GM12801 (cell line): ENCODE data around the gene ARMC9.

Experiments used
- TF ChIP-seq, protein P1 (sequence below): IDR thresholded peaks from one replicate; pipeline ENCODE4 v1.5.1; 2011; ENCODE audit warnings: control low read depth; ENCODE audit not compliant: insufficient read length; ENCODE audit errors: extremely low read depth

The ARMC9 gene

DNA sequence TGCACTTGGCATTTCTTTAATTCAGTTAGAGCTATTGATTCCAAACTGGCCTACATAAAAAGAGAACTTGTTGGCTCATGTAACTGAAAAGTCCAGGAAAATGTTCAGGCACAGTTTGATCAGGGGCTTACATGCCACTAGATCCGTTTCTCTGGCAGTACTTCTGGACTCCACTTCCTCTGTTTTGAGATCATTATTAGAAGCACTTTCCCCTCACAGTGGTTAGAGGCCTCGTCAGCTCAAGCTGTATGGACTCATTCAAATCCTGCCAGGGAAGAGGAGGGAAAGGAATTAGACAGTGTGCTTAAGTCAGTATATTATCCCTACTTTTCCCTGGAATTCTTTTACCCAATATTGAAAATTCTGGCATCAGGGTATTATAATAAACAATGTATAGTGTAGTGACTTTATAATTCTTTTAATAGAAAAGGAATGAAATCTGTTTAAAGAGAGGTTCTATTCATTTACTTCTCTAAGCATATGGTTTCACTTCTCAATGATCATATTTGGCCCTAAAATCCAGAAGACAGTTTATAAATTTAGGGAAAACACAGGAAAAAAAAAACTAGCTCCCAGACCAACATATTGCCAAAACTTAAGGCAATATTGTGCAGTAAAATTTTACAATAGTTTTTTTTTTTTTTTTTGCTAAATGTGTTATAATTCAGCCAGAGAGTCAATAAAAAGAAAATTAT lies 92.0 kb downstream of the ARMC9 start:
- TF ChIP-seq, protein P1, sequence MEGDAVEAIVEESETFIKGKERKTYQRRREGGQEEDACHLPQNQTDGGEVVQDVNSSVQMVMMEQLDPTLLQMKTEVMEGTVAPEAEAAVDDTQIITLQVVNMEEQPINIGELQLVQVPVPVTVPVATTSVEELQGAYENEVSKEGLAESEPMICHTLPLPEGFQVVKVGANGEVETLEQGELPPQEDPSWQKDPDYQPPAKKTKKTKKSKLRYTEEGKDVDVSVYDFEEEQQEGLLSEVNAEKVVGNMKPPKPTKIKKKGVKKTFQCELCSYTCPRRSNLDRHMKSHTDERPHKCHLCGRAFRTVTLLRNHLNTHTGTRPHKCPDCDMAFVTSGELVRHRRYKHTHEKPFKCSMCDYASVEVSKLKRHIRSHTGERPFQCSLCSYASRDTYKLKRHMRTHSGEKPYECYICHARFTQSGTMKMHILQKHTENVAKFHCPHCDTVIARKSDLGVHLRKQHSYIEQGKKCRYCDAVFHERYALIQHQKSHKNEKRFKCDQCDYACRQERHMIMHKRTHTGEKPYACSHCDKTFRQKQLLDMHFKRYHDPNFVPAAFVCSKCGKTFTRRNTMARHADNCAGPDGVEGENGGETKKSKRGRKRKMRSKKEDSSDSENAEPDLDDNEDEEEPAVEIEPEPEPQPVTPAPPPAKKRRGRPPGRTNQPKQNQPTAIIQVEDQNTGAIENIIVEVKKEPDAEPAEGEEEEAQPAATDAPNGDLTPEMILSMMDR = no peak

DNA sequence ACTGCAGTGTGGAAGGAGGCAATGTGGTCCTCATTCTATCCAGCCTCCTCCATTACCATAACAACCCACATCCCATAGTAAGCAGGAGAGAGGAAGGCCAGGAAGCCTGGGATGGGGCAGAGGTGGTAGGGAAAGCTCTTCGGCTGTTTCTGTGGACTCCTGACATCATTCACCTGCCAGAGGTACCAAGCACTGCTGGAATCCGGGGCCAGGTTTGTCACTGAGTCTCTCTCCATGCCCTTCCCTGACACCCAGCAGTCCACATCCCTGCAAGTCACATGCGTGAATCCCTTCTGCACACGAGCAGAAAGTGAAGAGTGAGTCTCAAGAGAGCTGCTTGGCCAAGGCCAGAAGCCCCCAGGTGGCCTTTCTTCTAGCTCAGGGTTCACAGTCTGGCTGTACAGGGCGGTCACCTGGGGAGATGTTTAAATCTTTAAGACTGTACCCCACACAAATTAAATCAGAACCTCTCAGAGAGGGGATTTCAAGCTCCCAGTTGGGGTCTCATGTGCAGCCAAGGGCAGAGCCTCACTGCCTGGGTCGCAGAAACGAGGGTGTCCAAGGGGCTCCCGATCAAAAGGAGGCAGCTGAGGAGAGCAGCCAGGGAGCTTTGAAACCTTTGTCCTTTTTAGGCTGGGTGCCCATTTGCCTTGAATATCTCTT lies 94.2 kb downstream of the ARMC9 start:
- TF ChIP-seq, protein P1 = no peak

DNA sequence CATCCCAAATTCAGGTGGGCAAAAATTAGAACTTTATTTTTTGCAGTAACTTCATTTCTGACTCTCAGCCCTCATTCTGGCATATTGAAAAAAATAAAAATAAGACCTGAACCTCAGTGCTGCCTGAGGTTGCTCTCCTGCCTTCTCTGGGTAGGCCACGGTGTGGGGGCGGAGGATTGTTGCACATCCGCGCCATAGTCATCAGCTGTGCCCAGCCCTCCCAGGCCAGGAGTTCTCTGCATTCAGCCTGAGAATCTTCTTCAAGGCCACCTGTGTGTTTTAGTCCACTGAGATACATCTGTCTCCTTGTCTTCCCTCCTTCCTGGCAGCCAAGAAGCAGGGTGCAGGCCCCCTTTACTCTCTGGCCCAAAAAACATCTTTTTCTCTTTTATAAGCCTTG lies 94.7 kb downstream of the ARMC9 start:
- TF ChIP-seq, protein P1 = no peak

DNA sequence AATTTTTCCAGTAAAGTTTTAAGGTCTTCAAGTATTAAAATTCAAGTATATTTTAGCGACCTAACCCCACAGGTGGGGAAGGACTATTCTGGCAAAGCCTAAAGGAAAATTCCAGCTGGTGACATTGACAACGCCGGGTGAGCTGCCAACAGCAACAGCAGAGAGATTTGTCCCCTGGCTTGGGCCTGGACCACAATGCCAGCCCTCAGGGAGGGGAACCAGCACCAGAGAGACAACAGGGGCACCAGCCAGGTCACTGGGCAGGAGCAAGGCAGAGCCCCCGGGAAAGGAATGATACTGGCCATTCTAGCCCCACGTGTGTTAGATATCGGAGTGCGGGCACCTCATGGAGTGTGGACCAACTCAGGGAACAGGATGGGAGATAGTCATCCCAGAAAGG lies 95.7 kb downstream of the ARMC9 start:
- TF ChIP-seq, protein P1 = no peak

DNA sequence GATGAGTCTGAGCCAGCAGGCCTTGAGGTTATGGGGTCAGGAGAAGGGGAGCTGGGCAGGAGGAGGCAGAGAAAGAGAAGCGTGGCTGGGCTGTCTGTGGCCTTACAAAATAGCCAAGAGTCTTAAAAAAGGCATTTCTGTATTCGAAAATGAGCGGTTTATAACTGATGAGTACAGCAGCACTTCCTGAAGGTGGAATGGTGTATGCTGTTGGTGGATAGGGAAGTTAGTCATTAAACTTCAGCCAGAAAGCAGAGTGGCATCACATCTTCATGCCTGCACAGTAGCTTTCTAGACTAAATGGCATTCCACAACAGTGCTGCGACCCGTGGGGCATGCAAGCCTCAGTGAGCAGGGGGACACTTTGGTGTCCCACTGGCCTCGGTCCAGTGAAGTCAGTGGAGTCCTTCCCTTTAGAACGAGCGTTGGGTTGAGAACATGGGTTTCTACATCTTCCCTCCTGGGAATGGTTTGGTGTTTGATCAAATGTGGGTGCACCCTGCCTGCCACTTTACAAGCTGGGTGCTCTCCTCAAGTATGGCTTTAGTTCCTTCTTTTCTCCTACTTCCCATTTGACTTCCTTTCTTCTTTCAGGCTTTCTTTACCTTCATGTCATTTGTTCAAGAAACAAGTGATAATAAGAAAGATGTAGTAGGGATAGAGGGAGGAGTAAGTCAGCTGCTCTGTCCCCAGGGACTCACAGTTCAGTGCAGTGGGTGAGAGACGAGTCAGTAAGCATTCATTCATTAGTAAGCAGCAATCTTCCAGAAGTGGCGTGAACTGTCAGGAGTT lies 96.3 kb downstream of the ARMC9 start:
- TF ChIP-seq, protein P1 = no peak

DNA sequence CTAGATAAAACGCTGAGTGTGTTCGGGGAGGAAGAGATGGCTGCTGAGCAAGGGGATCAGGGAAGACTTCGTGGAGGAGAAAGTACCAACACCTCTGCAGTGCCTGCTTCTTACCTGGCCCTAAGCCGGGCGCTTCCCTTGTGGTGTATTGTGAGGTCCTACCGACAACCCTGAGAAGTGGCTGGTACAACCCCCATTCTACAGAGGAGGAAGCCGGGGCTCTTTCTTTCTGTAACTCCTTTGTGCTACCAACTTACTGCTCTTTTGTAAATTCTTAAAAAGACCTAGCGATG lies 96.9 kb downstream of the ARMC9 start:
- TF ChIP-seq, protein P1 = no peak

DNA sequence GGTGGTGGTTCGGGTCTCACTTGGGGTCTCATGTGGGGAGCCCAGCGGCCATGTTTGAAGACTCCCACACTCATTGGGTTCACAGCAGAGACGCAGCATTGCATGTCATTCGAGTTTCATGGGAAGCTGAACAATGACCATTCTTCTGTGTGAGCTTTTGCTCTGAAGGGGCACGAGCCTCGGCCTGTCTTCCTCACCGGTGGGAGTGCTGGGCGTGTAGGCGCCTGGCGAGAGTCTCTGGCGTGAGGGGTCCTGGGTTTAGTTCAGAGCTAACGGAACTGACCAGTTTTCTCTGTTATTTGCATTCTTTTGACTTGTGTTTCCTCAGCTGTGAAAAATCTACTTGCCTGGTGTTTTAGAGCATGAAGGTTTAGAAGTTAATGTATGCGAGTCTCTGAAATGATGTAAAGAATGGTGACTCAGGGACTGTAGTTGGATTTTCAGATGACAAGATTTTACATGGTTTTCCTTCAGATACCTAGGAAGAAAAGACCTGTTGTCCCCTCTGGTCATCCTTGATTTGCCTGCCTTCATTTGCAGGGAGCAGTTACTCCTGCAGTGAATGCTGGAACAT lies 98.1 kb downstream of the ARMC9 start:
- TF ChIP-seq, protein P1 = no peak
